DOHH2 (cell line): Measurements from ENCODE around the gene CDC42SE2.

Experiments used
- CTCF ChIP-seq: fragments of 200-600 bp; sonication (generic); IDR thresholded peaks from one replicate; pipeline ENCODE4 v1.5.1; 2014; ENCODE audit warnings: antibody characterized with exemption, mild to moderate bottlenecking, low read depth, low read length; ENCODE audit not compliant: poor library complexity, severe bottlenecking
- EZH2phosphoT487 ChIP-seq: fragments of 200-600 bp; sonication (generic); IDR thresholded peaks from 2 replicates; pipeline ENCODE4 v1.6.1; 2017; ENCODE audit warnings: borderline replicate concordance, mild to moderate bottlenecking, antibody characterized with exemption, low read length, moderate library complexity, mixed read lengths

- no peak for TF ChIP-seq CTCF
- TF ChIP-seq EZH2phosphoT487, result no peak
These were observed 13.6 kb downstream of the CDC42SE2 start for GRCh38 chr5:131277447-131277846.
